T-helper 1 cell treated with Interleukin-12 subunit alpha and Interleukin-12 subunit beta and Interleukin-4 antibody, amounts not matched to agents 30 ng/mL and 1 ng/mL, for 36 hours (primary cell): Measurements from ENCODE around the gene AP5S1. TPM values are rescaled to one million over a fixed set of nuclear protein-coding genes. Genes with fewer than 3 reads are reported as not detected.
"Not testable (repeated sequence)": the region's sequence is repeated elsewhere in the genome, so short reads cannot be mapped to it uniquely, and the experiment has no call there.

Experiments used
- intact Hi-C: fragments of 100-400 bp; cut with micrococcal nuclease; formaldehyde crosslinking; loops from one replicate; pipeline ENCODE4 v1.15.1; 2024
- total RNA-seq: library from RNA; stranded (reverse); gene quantifications from 2 replicates; pipeline ENCODE4 v1.2.3, GENCODE V29; 2022

Gene AP5S1
- total RNA-seq, 1 donor from 2014 or later, result 15.7 TPM

DNA sequence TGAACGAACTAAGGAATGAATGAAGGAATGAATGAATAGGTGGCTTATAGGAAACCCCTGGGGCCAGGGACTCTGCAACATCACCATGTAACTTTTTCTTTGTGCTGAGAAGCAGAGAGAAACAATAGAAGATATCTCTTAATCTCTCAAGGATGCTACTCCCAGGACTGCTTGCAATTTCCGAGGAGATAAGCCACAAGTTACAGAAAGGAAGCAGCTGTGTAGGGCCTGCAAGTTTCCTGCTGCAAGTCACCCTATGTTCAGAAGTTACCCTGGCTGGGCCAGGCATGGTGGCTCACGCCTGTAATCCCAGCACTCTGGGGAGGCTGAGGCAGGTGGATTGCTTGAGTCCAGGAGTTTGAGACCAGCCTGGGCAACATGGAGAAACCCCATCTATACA lies 19.0 kb downstream of the AP5S1 start:
- intact Hi-C loops, result no loop called here

DNA sequence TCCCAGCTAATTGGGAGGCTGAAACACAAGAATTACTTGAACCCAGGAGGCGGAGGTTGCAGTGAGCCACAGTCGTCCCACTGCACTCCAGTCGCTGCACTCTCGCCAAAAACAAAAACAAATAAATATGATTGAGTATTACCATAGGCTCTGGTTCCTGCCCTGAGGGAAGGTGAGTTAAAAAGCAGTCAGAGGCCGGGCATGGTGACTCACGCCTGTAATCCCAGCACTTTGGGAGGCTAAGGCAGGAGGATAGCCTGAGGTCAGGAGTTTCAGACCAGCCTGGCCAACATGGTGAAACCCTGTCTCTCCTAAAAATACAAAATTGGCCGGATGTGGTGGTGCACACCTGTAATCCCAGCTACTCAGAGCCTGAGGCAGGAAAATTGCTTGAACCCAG lies 19.9 kb downstream of the AP5S1 start:
- intact Hi-C loops, result not testable (repeated sequence)

DNA sequence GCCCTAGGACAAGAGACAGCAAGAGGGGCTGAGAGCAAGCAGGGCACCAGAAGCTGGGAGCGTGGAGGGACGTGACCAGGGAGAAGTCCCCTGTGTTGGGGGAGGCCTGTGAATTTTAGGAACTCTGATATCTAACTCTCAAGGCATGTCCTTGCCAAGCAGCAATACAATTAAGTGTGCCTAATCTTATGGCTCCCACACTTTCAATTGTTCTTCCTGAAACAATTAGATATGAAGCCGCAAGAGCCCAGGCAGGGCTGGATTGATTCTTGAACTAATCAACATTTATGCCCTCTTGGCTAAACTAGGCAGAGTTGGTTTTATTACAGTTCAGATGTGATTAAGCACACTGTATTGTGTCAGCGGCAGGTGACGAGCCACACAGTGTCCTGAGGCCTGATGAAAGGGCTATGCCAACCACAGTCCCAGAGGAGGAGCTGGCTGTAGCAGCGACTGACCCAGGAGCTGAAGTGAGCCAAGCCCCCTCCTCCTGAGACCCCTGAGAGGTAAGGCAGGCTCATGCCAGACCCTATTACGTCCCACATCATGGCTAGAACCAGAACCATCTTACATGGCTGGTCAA lies 22.1 kb downstream of the AP5S1 start:
- intact Hi-C loops, result no loop called here

DNA sequence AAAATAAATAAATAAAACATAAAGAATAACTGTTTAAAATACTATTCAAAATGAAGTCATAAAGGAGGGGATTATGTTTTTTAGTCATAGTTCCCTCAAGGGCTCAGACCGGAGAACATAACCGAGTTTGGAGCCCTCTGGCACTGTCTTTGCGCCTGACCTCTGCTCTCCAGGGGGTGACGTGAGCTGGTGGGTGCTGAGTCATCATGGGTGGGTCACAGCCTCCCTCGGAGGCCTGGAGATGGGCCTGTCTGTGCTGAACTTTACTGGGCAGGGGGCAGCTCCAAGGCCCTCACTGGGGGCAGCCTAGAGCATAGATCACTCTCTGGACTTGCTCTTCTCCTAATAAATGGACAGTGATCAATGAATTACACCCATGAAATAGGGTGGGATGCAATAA lies 23.1 kb downstream of the AP5S1 start:
- intact Hi-C loops, result no loop called here

DNA sequence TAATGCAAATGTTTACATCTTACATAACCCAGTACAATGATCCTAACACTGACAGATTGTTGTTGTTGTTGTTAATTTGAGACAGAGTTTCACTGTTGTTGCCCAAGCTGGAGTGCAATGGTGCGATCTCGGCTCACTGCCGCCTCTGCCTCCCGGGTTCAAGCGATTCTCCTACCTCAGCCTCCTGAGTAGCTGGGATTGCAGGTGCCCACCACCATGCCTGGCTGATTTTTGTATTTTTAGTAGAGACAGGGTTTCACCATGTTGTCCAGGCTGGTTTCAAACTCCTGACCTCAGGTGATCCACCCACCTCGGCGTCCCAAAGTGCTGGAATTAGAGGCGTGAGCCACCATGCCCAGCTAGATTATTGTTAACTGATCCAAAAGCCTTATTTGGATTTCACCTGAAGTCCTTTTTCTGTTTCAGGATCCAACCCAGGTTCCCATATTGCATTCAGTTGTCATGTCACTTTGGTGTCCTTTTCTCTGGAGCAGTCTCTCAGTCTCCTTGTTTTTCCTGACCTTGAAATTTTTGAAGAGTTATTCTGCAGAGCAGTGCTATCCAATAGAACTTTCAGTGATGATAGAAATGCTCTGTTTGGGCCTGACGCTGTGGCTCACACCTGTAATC lies 23.8 kb downstream of the AP5S1 start:
- intact Hi-C loops, result not testable (repeated sequence)

DNA sequence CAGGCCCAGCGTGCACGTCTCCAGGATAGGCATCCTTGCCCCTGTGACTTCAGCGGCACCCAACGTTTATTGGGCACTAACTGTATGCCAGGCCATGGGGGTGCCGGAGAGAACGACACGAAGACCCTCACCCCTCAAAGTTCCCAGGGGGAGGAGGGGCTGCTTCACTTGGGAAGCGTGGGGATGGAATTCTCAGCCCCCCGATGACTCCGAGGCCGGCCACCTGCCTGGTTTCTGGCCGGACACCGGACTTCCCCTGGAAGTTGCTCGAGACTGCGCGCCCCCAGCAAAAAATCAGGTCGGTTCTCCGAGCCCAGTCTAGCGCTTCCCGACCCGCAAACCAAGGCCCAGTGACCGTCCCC lies 26.0 kb downstream of the AP5S1 start:
- intact Hi-C loops, result loop anchor here (1.0 to 5.0 kb wide), 8 partner anchors 9 to 168 kb away; partner anchors contain the start of genes ADISSP, AP5S1, CDC25B and CENPB

DNA sequence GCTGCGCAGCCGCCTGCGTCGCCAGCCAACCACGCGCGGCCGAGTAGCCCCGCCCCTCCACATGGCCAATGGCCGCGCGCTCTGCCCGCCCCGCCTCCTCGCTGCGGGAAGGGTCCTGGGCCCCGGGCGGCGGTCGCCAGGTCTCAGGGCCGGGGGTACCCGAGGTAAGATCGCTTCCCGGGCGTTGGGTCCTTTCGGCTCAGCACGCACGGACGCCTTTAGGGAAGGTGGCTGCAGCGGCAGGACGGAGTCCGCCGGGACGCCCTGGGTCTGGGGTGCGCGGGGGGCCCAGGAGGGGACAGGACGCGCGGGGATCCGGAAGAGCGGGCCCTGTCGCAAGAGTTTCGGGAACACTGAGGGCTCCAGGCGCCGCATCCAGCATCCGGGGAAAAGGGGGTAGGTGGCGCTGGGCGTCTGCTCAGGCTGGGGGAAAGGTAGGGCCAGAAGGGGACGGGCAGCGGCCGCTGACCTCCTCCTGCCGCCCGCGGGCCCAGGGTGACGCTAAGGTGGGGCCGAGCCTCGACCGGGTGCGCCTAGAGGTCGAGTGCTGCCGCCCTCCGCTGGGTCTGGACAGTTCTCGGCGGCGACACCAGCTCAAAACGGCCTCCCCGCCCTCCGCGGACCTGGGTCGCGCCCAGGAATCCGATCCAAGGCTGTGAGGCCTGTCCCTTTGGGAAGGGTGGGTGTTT lies 26.5 kb downstream of the AP5S1 start, which contains the start of gene MAVS:
MAVS (plus strand) TSS at position 95 of the 689 bp plus-strand sequence. CDS start 7,791 bp downstream, outside the sequence.
- intact Hi-C loops, result loop anchor here (1.0 to 5.0 kb wide), 8 partner anchors 8 to 167 kb away; partner anchors contain the start of genes ADISSP, AP5S1, CDC25B and CENPB

DNA sequence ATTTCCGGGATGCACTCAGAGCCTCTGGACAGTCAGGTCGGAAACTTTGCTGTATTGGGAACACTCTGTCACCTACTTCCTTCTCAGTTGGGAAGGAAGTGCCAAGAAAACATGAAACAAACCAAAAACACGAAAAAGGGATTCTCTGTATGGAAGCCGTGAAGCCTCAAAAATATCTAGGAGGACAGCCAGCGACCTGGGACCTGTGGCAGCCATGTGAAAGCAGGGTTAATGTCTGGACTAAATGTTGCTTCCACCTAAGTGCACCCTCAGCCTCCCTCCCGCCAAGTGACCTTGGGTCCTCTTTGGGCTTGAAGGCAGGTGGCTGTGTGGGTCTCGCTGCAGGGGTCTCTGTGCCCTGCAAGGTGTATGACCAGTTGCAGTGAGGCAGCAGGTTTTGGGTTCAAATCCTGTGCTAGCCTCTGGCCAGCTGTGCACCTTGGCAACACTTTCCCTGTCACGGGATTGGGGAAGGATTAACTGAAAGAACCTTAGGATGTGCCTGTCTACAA lies 27.1 kb downstream of the AP5S1 start:
- intact Hi-C loops, result loop anchor here (2.0 to 5.0 kb wide), 2 partner anchors 35 to 61 kb away; partner anchors contain the start of gene CENPB

DNA sequence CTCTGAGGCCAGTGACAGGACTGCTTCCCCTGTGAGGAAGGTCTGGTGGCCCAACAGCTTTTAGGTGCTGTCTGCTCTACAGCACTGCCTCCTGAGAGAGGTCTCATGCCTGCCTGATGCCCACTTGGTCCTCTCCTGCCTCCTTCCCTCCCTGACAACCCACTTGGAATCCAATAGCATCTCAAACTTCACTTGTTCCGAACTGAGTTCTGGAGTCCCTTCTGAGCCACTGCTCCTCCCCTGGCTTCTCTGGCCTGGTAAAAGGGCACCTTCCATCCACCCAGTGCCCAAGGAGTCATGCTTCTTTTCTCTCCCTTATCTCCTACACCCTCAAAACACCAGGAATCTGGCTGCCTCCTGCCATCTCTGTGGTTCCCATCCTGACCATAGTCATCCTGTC lies 28.2 kb downstream of the AP5S1 start:
- intact Hi-C loops, result loop anchor here (5.0 kb wide), 1 partner anchor 36 kb away; no protein-coding TSS in a partner anchor

DNA sequence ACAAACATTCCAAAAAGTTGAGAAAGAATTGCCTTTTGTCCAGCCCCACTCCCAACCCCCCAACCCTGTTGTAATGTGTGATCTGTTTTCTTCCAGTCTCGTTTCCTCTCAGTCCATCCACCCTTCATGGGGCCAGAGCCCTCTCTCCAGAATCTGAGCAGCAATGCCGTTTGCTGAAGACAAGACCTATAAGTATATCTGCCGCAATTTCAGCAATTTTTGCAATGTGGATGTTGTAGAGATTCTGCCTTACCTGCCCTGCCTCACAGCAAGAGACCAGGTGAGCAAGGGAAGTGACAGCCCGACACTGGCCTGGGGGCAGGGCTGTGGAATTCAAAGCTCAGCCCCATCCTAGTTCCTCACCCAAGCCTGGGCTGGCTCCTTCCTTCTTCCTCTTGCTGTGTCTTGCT lies 34.1 kb downstream of the AP5S1 start:
- intact Hi-C loops, result loop anchor here (2.0 kb wide), 1 partner anchor 292 kb away; no protein-coding TSS in a partner anchor

DNA sequence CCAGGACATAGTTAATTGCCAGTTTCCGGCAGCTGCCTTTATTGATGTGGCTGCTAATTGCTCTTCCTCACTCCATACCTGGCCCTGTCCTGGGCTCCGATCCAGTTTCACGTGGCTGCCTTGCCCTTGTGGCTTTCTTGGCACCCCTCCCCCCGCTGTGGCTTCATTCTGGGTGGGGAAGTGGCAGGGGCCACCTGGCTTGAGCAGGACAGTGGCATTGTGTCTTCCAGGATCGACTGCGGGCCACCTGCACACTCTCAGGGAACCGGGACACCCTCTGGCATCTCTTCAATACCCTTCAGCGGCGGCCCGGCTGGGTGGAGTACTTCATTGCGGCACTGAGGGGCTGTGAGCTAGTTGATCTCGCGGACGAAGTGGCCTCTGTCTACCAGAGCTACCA lies 37.1 kb downstream of the AP5S1 start:
- intact Hi-C loops, result no loop called here

DNA sequence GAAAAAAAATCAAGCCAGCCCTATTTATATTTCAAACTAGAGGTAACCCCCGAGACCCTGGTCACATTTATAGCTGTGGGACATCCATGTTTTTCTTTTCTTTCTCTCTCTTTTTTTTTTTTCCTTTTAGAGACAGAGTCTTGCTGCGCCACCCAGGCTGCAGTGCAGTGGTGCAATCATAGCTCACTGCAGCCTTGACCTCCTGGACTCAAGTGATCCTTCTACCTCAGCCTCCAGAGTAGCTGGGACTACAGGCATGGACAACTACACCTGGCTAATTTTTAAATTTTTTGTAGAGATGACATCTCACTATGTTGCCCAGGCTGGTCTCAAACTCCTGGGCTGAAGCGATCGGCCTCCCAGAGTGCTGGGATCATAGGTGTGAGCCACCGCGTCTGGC lies 38.3 kb downstream of the AP5S1 start:
- intact Hi-C loops, result no loop called here

DNA sequence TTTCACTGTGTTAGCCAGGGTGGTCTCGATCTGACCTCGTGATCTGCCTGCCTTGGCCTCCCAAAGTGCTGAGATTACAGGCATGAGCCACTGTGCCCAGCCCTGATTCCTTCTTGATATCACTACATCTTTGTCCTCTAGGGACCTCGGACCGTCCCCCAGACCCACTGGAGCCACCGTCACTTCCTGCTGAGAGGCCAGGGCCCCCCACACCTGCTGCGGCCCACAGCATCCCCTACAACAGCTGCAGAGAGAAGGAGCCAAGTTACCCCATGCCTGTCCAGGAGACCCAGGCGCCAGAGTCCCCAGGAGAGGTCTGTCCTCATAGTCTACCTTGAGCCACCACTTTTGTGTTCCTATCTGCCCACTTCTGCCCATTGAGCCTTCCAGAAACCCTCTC lies 40.8 kb downstream of the AP5S1 start:
- intact Hi-C loops, result no loop called here

DNA sequence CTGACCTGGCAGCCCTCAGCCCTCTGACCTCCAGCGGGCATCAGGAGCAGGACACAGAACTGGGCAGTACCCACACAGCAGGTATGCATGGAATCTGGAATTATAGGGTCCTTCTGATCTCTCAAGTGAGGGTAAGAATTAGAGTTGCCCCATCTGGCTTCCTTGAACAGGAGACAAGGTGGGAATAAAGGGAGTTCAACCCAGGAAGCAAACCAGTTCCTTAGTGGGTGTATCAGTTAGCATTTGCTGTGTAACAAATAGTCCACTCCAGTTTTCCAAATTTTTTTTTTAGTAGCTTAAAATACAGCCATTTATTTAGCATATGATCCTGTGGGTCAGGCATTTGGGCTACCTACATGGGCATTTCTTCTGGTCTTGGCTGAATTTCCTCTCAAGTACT lies 42.0 kb downstream of the AP5S1 start:
- intact Hi-C loops, result no loop called here

DNA sequence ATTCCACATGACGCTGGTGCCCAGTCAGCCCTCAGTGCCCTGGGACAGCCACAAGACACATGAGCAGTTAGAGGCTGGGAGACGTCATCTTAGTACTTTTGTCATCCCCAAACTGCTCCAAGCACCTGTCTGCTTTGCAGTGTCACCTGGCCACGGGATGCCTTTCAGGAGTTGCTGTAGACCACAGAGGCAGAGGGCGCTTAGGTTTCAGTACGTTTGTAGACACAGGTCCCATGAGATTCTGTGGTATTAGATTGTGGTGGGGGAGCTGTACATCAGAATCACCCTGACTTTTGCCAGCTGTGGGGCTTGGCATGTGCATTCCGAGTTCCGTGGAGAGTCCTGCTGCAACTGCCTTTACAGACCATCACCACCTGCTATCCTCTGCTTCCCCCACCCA lies 43.0 kb downstream of the AP5S1 start:
- intact Hi-C loops, result no loop called here

DNA sequence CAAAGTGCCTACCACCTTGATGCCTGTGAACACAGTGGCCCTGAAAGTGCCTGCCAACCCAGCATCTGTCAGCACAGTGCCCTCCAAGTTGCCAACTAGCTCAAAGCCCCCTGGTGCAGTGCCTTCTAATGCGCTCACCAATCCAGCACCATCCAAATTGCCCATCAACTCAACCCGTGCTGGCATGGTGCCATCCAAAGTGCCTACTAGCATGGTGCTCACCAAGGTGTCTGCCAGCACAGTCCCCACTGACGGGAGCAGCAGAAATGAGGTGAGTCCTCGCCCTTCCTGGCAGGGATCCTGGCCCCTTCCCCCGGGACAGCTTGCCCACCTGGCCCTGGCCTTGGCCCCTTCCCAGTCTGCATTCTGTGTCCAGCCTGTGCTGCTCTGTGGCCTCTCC lies 44.2 kb downstream of the AP5S1 start:
- intact Hi-C loops, result no loop called here

DNA sequence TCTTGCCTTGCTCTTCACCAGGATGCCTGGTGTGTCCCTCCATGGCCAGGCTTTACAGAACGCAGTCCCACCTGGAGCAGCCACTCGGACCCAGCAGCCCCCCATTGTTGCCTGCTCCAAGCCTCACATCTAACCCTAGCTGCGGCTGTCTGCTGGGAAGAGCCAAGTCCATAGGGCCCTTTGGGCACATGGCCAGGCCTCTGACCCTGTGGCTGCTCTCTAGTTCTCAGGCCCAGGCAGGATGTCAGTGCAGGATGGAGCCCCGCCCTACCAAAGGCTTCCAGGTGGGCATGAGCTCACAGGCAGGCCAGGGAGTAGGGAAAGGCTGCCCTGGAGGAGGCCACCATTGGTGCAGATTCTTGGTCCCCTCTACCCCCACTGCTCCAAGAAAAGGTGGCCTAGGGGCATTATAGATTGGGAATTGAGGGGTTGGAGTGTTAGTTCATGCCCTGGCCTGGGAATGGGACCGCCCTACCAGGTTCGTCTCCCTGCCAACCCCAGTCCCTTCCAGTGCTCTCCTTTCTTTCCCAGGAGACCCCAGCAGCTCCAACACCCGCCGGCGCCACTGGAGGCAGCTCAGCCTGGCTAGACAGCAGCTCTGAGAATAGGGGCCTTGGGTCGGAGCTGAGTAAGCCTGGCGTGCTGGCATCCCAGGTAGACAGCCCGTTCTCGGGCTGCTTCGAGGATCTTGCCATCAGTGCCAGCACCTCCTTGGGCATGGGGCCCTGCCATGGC lies 45.0 kb downstream of the AP5S1 start:
- intact Hi-C loops, result no loop called here

DNA sequence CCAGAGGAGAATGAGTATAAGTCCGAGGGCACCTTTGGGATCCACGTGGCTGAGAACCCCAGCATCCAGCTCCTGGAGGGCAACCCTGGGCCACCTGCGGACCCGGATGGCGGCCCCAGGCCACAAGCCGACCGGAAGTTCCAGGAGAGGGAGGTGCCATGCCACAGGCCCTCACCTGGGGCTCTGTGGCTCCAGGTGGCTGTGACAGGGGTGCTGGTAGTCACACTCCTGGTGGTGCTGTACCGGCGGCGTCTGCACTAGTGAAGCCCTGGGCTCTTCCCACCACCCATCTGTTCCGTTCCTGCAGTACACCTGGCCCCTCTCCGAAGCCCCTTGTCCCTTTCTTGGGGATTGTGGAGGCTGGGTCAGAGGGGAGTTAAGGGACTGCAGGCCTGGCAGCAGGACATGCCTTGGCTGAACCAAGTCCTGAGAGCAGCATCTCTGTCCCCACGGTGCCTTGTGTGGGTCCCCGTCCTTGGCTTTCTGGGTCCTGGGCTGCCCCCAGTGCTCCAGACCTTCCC lies 45.6 kb downstream of the AP5S1 start:
- intact Hi-C loops, result no loop called here

DNA sequence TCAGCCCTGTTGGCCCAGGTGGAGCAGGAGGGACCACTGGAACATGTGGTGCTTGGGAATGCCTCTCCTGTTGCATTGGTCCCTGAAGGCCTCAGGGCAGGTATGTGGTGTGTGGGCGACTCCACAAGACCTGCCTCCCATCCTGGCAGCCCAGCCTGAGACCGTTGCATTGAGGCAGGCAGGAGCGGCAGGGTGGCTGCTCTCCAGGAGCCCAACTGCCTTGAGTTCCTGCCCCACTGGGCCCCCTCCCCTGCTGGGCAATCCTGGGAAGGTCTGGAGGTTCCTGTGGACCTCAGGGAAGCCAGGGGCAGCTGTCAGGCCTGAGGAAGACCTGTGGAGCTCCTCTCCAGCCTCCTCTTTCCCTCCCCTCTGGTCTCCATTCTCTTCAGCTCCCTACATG lies 46.1 kb downstream of the AP5S1 start:
- intact Hi-C loops, result no loop called here

DNA sequence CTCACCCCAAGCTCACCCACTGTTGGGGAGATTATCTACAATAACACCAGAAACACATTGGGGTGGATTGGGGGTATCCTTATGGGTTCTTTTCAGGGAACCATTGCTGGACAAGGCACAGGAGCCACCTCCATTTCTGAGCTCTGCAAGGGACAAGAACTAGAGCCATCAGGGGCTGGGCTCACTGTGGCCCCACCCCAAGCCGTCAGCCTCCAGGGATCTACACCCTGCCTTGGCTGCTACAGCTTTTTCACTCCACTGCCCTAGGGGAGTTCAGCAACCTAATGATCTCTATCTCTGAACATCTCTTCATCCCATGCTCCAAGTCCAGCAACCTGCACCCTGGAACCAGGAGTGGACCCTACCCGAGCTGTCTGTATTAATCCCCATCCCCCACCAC lies 47.5 kb downstream of the AP5S1 start:
- intact Hi-C loops, result no loop called here
